ENCODE measurements around the gene CNTNAP2.
"Not testable (repeated sequence)": the region's sequence is repeated elsewhere in the genome, so short reads cannot be mapped to it uniquely, and the experiment has no call there.

Gene CNTNAP2

DNA sequence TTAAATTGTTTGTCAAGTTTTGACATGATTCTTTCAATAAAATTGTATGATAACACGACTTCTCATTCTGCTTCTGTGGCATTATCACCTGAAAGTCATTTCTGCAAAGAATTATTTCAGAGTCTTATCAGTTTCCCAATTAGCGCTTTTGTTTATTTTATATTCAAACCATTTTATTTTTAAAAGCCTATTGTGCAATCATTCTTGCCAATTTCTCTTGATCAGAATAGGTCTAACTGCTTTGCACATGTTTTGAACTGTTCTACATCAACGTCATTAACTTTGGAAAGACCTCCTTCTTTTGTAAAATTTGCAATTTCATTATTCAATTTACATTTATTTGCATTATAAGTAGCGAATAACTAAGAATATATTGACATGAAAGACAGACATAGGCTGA, 758.1 kb downstream of the CNTNAP2 start:
- Mint-ChIP-seq H3K27ac (no peak overlapping the region), H3K36me3 (no peaks in the 10 kb centered on the region), H3K27me3 (no peaks in the 10 kb centered on the region), H3K9me3 (ENCODE audit: low read depth) (peaks cover 12% of the 10 kb centered on the region), H3K4me1 (ENCODE audit: low read depth) (no peaks in the 10 kb centered on the region), H3K4me3 (no peak overlapping the region)

- H3K36me3 Mint-ChIP-seq: no peaks in the 10 kb centered on the region
- H3K4me1 Mint-ChIP-seq (ENCODE audit: low read depth): no peaks in the 10 kb centered on the region
- no peaks in the 10 kb centered on the region for H3K27me3 Mint-ChIP-seq
- peaks cover 12% of the 10 kb centered on the region for H3K9me3 Mint-ChIP-seq (ENCODE audit: low read depth)
- H3K4me3 Mint-ChIP-seq: no peak overlapping the region
- H3K27ac Mint-ChIP-seq: no peak overlapping the region
Observed at GRCh38 chr7:146875237-146875785, 758.7 kb downstream of the CNTNAP2 start.

DNA sequence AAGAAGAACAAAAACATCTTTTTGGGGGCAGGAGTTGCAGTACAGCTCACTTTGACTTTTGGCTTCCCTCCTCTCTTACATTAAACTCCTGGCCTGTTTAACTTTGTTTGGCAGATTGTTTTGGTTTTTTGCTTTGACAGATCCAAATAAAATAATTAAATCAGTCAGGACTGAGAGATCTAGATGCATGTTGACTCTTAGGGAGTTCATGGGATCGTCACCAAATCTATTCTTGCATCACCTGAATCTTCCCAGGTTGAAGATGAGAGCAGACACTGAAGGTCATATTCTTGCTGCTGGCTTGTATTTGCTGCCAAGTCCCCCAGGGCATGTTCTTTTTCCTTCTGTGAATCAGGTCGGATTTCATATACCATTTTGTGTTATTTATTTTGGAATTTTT, 759.4 kb downstream of the CNTNAP2 start:
- Mint-ChIP-seq H3K36me3 (no peaks in the 10 kb centered on the region), H3K27me3 (no peaks in the 10 kb centered on the region), H3K27ac (no peak overlapping the region), H3K9me3 (ENCODE audit: low read depth) (peaks cover 12% of the 10 kb centered on the region), H3K4me1 (ENCODE audit: low read depth) (no peaks in the 10 kb centered on the region), H3K4me3 (no peak overlapping the region)

DNA sequence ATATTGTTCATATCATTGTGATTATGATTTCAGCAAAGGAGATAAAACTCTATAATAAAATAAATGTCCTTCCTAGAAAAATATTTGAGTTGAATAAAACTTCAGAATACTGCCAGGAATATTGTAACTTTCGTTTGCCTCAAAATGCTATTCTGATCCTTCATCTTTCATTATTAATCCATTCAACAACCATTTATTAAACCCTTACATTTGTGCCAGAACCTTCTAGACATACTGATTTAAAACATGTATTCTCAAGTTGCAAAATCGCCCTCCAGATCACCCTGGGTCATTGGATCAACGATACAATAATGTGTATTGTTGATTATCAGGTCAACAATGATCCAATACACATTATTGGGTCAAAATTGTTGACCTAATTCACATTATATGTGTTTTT, 759.8 kb downstream of the CNTNAP2 start:
- H3K27me3 Mint-ChIP-seq: no peaks in the 10 kb centered on the region
- no peaks in the 10 kb centered on the region for H3K36me3 Mint-ChIP-seq
- H3K4me3 Mint-ChIP-seq: no peak overlapping the region
- H3K4me1 Mint-ChIP-seq (ENCODE audit: low read depth): no peaks in the 10 kb centered on the region
- no peak overlapping the region for H3K27ac Mint-ChIP-seq
- peaks cover 12% of the 10 kb centered on the region for H3K9me3 Mint-ChIP-seq (ENCODE audit: low read depth)

DNA sequence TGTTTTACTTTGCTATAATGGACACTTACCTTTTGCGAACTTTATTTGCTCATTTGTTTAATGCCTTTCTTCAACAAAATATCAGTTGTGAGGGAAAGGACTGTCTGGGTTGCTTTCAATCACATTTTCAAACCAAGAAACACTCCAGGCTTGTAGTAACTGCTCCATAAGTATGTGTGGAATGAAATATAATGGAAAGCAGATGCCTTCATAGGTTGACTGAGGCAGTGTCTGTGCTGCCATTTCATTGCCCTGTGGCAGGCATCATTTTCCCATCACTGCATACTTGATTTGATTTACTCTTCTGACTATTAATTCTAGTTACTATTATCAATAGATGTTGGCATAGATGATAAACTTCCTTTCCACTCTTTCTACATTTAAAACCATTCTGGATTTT, 762.3 kb downstream of the CNTNAP2 start:
- Mint-ChIP-seq H3K27ac (no peak overlapping the region), H3K4me3 (no peak overlapping the region), H3K27me3 (no peaks in the 10 kb centered on the region), H3K36me3 (no peaks in the 10 kb centered on the region), H3K4me1 (ENCODE audit: low read depth) (no peaks in the 10 kb centered on the region), H3K9me3 (ENCODE audit: low read depth) (peaks cover 4% of the 10 kb centered on the region)

DNA sequence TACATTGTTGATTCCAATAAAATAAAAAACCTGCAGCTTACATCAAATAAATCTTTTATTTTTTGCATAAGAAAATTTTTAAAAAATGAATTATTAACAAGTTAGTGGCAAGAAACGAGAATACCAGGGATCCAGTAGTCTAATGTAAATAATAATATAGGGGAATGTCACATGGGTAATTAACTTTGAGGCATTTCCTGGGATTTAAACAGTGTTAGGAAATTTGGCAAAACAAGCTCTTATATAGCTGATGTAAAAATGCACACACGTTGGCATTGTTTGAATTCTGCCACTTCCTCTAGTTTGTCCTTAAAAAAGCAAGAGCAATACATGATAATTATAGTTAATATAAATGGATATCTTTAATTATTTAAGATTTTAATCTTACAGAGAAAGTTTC, 768.6 kb downstream of the CNTNAP2 start:
- Mint-ChIP-seq H3K27ac (no peak overlapping the region), H3K36me3 (no peaks in the 10 kb centered on the region), H3K27me3 (no peaks in the 10 kb centered on the region), H3K4me3 (no peak overlapping the region), H3K9me3 (ENCODE audit: low read depth) (peaks cover 11% of the 10 kb centered on the region), H3K4me1 (ENCODE audit: low read depth) (no peaks in the 10 kb centered on the region)

GRCh38 chr7:146889806-146890555, 773.4 kb downstream of the CNTNAP2 start:
- Mint-ChIP-seq H3K4me1 (ENCODE audit: low read depth) (no peaks in the 10 kb centered on the region), H3K27ac (no peak overlapping the region), H3K4me3 (no peak overlapping the region), H3K27me3 (no peaks in the 10 kb centered on the region), H3K36me3 (no peaks in the 10 kb centered on the region), H3K9me3 (ENCODE audit: low read depth) (peaks cover 11% of the 10 kb centered on the region)

DNA sequence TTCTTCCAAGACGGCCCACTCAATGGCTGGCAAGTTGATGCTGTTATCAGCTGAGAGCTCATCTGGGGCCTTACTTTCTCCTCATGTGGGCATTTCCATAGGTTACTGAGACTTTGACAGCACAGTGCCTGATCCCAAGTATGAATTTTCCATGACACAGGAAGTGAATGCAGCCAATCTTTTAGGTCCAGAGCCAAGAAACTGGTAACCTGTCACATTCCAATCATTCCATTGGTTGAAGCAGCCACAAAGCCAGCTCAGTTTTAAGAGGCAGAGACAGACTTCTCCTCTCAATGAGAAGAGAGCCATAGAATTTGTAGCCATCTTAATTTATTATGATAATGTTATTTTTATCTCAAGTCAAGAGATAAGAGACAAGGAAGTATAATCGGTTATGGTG, 775.5 kb downstream of the CNTNAP2 start:
- no peak overlapping the region for H3K4me3 Mint-ChIP-seq

GRCh38 chr7:146894927-146895326, 778.3 kb downstream of the CNTNAP2 start:
- H3K4me1 Mint-ChIP-seq (ENCODE audit: low read depth): no peaks in the 10 kb centered on the region
- H3K36me3 Mint-ChIP-seq: no peaks in the 10 kb centered on the region
- H3K4me3 Mint-ChIP-seq: no peak overlapping the region
- H3K27me3 Mint-ChIP-seq: no peaks in the 10 kb centered on the region
- H3K27ac Mint-ChIP-seq: no peak overlapping the region
- H3K9me3 Mint-ChIP-seq (ENCODE audit: low read depth): peaks cover 3% of the 10 kb centered on the region

More for the DNA sequence above, 775.5 kb downstream of the CNTNAP2 start:
- Mint-ChIP-seq H3K27ac (no peak overlapping the region), H3K36me3 (no peaks in the 10 kb centered on the region), H3K27me3 (no peaks in the 10 kb centered on the region), H3K9me3 (ENCODE audit: low read depth) (peaks cover 7% of the 10 kb centered on the region), H3K4me1 (ENCODE audit: low read depth) (no peaks in the 10 kb centered on the region)

DNA sequence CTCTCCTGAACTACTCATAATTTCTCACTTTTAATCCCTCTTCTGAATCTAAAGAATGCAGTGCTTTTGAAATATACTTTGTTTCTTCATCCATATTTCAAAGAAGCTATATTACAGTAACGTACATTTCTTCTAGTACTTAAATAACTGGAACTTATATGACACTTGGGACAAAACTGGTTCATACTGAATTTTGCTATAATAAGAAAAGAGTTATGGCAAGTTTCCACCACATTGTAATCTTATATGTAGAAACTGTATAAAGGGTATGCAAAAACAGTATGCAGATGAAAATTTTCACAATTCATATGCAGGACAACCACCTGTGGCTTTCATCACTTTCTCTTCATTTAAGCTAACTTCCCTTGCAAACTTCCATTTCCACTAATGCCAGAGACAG, 785.7 kb downstream of the CNTNAP2 start:
- H3K36me3 Mint-ChIP-seq: no peaks in the 10 kb centered on the region
- no peaks in the 10 kb centered on the region for H3K4me1 Mint-ChIP-seq (ENCODE audit: low read depth)
- H3K9me3 Mint-ChIP-seq (ENCODE audit: low read depth): no peaks in the 10 kb centered on the region
- no peak overlapping the region for H3K27ac Mint-ChIP-seq
- H3K4me3 Mint-ChIP-seq: no peak overlapping the region
- no peaks in the 10 kb centered on the region for H3K27me3 Mint-ChIP-seq

- H3K27me3 Mint-ChIP-seq: no peaks in the 10 kb centered on the region
- H3K4me1 Mint-ChIP-seq (ENCODE audit: low read depth): no peaks in the 10 kb centered on the region
- no peaks in the 10 kb centered on the region for H3K36me3 Mint-ChIP-seq
- no peak overlapping the region for H3K4me3 Mint-ChIP-seq
- no peaks in the 10 kb centered on the region for H3K9me3 Mint-ChIP-seq (ENCODE audit: low read depth)
- H3K27ac Mint-ChIP-seq: no peak overlapping the region
Observed at GRCh38 chr7:146902728-146903127, 786.1 kb downstream of the CNTNAP2 start.

- not testable (repeated sequence) for H3K36me3 Mint-ChIP-seq; H3K4me1 Mint-ChIP-seq (ENCODE audit: low read depth); H3K27ac Mint-ChIP-seq; H3K27me3 Mint-ChIP-seq; H3K4me3 Mint-ChIP-seq; H3K9me3 Mint-ChIP-seq (ENCODE audit: low read depth)
Observed at GRCh38 chr7:146905746-146906145, 789.1 kb downstream of the CNTNAP2 start.

GRCh38 chr7:146922782-146923181, 806.2 kb downstream of the CNTNAP2 start:
- peaks cover 12% of the 10 kb centered on the region for H3K9me3 Mint-ChIP-seq (ENCODE audit: low read depth)
- H3K27me3 Mint-ChIP-seq: no peaks in the 10 kb centered on the region
- H3K36me3 Mint-ChIP-seq: no peaks in the 10 kb centered on the region
- H3K27ac Mint-ChIP-seq: no peak overlapping the region
- H3K4me1 Mint-ChIP-seq (ENCODE audit: low read depth): no peaks in the 10 kb centered on the region
- H3K4me3 Mint-ChIP-seq: no peak overlapping the region

DNA sequence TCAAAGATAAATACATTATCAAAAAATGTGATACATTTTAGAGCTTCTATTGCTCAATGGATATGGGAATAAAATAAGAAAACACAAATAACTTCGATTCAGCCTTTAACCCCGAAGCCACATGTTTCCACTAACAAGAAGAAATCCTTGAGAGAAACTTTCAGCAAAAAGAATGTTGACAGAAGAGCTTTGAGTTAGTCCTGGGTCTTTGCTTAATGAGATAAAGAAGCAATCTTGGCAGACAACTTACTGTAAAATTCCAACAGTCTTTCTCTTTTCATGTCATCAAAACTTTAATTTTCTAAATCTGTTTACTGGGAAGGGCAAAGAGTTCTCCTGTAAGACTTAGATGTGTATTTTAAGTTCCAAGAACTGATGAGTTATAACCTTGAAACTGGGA, 810.2 kb downstream of the CNTNAP2 start:
- Mint-ChIP-seq H3K27ac (no peak overlapping the region), H3K4me1 (ENCODE audit: low read depth) (no peaks in the 10 kb centered on the region), H3K36me3 (no peaks in the 10 kb centered on the region), H3K4me3 (no peak overlapping the region), H3K9me3 (ENCODE audit: low read depth) (peaks cover 5% of the 10 kb centered on the region), H3K27me3 (no peaks in the 10 kb centered on the region)

DNA sequence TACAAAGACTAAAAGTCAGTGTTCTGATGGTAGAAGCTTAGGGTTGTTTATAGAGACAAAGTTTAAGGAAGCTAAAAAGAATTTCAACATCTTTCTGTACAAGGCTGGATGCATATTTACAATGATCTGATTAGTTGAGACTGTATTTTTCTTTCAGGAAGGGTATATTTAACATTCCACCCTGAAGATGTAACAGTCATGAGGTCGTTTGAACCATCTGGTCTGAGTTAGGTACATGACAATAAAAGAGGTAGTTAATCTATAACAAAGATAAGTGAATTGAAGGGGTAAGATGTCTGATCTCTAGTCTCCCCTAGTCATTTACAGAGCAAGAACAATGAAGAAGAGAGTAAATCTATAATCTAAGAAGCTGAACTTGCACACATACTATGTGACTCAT, 821.2 kb downstream of the CNTNAP2 start:
- Mint-ChIP-seq H3K4me1 (ENCODE audit: low read depth) (no peaks in the 10 kb centered on the region), H3K36me3 (no peaks in the 10 kb centered on the region), H3K4me3 (no peak overlapping the region), H3K27me3 (no peaks in the 10 kb centered on the region), H3K9me3 (ENCODE audit: low read depth) (no peaks in the 10 kb centered on the region), H3K27ac (no peak overlapping the region)

GRCh38 chr7:146943483-146943882, 826.9 kb downstream of the CNTNAP2 start:
- Mint-ChIP-seq H3K9me3 (ENCODE audit: low read depth) (peaks cover 5% of the 10 kb centered on the region), H3K27ac (no peak overlapping the region), H3K4me1 (ENCODE audit: low read depth) (no peaks in the 10 kb centered on the region), H3K27me3 (no peaks in the 10 kb centered on the region), H3K4me3 (no peak overlapping the region), H3K36me3 (no peaks in the 10 kb centered on the region)

Data from activated naive CD8-positive, alpha-beta T cell (primary cell).